WERI-Rb-1 (cell line): ENCODE results near the gene KCNQ2.

Source experiments
- DNase-seq: peaks from one replicate; pipeline ENCODE4 v3.0.0-alpha.2; 2020
- H3K27ac ChIP-seq: fragments of 250-450 bp; sonication (Bioruptor Pico); 2 replicates; pipeline ENCODE4 v1.5.1; 2020; ENCODE audit warnings: mild to moderate bottlenecking, moderate library complexity
- H3K27me3 ChIP-seq: fragments of 250-450 bp; sonication (Bioruptor Pico); 2 replicates; pipeline ENCODE4 v1.5.1; 2021; ENCODE audit warnings: mild to moderate bottlenecking, low read depth, moderate library complexity; ENCODE audit not compliant: insufficient read depth, severe bottlenecking
- H3K36me3 ChIP-seq: fragments of 250-450 bp; sonication (Bioruptor Pico); 2 replicates; pipeline ENCODE4 v1.5.1; 2020; ENCODE audit warnings: mild to moderate bottlenecking, moderate library complexity
- H3K4me3 ChIP-seq: 2 replicates; pipeline ENCODE4 v1.5.1; 2011; ENCODE audit warnings: low read depth, mild to moderate bottlenecking, control low read depth, low read length
- H3K9me3 ChIP-seq: fragments of 250-450 bp; sonication (Bioruptor Pico); 2 replicates; pipeline ENCODE4 v1.5.1; 2021; ENCODE audit warnings: mild to moderate bottlenecking, moderate library complexity; ENCODE audit not compliant: severe bottlenecking
- CTCF ChIP-seq: IDR thresholded peaks from 2 replicates; pipeline ENCODE4 v1.5.1; 2011; ENCODE audit warnings: low read depth, mild to moderate bottlenecking, control low read depth, inconsistent platforms, low read length

Gene KCNQ2

GRCh38 chr20:63477944-63478343, 5.5 kb upstream of the KCNQ2 start:
- no peak overlapping the region for H3K27ac ChIP-seq
- no peak for DNase-seq
- no peak for TF ChIP-seq CTCF
- no peaks in the 10 kb centered on the region for H3K9me3 ChIP-seq
- H3K4me3 ChIP-seq, result no peak overlapping the region
- no peaks in the 10 kb centered on the region for H3K27me3 ChIP-seq
- H3K36me3 ChIP-seq, result no peaks in the 10 kb centered on the region

GRCh38 chr20:63477061-63477616, 4.7 kb upstream of the KCNQ2 start:
- H3K27ac ChIP-seq, result no peak overlapping the region
- no peaks in the 10 kb centered on the region for H3K36me3 ChIP-seq
- no peak overlapping the region for H3K4me3 ChIP-seq
- H3K27me3 ChIP-seq, result no peaks in the 10 kb centered on the region
- TF ChIP-seq CTCF, result 0 out of 2 replicates have a peak, but pooled peaks have one; percentile 14
- no peak for DNase-seq
- no peaks in the 10 kb centered on the region for H3K9me3 ChIP-seq

- H3K27ac ChIP-seq, result no peak overlapping the region
- no peaks in the 10 kb centered on the region for H3K9me3 ChIP-seq
- no peak for TF ChIP-seq CTCF
- no peak overlapping the region for H3K4me3 ChIP-seq
- H3K36me3 ChIP-seq, result no peaks in the 10 kb centered on the region
- DNase-seq, result no peak
- no peaks in the 10 kb centered on the region for H3K27me3 ChIP-seq
Observed at GRCh38 chr20:63475209-63475608, 2.8 kb upstream of the KCNQ2 start.

- DNase-seq, result no peak
- Histone ChIP-seq H3K4me3 (no peak overlapping the region), H3K27ac (peak overlapping the region; percentile 41; the same call in 1 of the 2 replicates), H3K27me3 (no peaks in the 10 kb centered on the region), H3K36me3 (no peaks in the 10 kb centered on the region; the same call in 1 of the 2 replicates), H3K9me3 (no peaks in the 10 kb centered on the region)
- TF ChIP-seq CTCF, result no peak
Observed at GRCh38 chr20:63473555-63474449, 1.3 kb upstream of the KCNQ2 start.

GRCh38 chr20:63472862-63473390, 471 bp upstream of the KCNQ2 start:
- Histone ChIP-seq H3K4me3 (no peak overlapping the region), H3K36me3 (no peaks in the 10 kb centered on the region; the same call in 1 of the 2 replicates), H3K27ac (peak overlapping the region; percentile 41; the same call in 1 of the 2 replicates), H3K27me3 (no peaks in the 10 kb centered on the region), H3K9me3 (no peaks in the 10 kb centered on the region)
- no peak for TF ChIP-seq CTCF
- no peak for DNase-seq
